ENCODE data around the gene PMAIP1.
"Not testable (repeated sequence)": the region's sequence is repeated elsewhere in the genome, so short reads cannot be mapped to it uniquely, and the experiment has no call there.

Gene PMAIP1

GRCh38 chr18:59881728-59882656 lies 17.8 kb upstream of the PMAIP1 start:
- Histone ChIP-seq H3K9ac (ENCODE audit: low read length) (no peak overlapping the region), H4K20me1 (ENCODE audit: low read depth, low read length) (no peaks in the 10 kb centered on the region), H3K4me3 (ENCODE audit: insufficient read depth, low read length, poor library complexity, severe bottlenecking) (no peak overlapping the region), H3K9me2 (replicated peaks; ENCODE audit: insufficient read depth, low read length) (no peaks in the 10 kb centered on the region), H3K9me3 (ENCODE audit: insufficient read depth, low read length) (no peaks in the 10 kb centered on the region), H3K4me2 (ENCODE audit: low read depth, low read length, poor library complexity, severe bottlenecking) (no peak overlapping the region), H3K36me3 (ENCODE audit: low read length) (no peaks in the 10 kb centered on the region), H3K27me3 (ENCODE audit: low read length) (no peaks in the 10 kb centered on the region), H3F3A (ENCODE audit: insufficient read depth) (no peaks in the 10 kb centered on the region), H2AFZ (ENCODE audit: low read depth, low read length, severe bottlenecking) (no peak overlapping the region), H3K27ac (ENCODE audit: low read depth, low read length) (no peak overlapping the region), H3K79me2 (ENCODE audit: insufficient read depth, low read length) (no peaks in the 10 kb centered on the region)
- TF ChIP-seq EZH2phosphoT487 (conservative IDR thresholded peaks at IDR 0.05; ENCODE audit: low read length) = no peak
- no peak for TF ChIP-seq CTCF (IDR thresholded peaks at IDR 0.05; ENCODE audit: insufficient read depth, low read length, poor library complexity, severe bottlenecking)

- Histone ChIP-seq H3K9ac (ENCODE audit: low read length) (no peak overlapping the region), H3K9me2 (replicated peaks; ENCODE audit: insufficient read depth, low read length) (no peaks in the 10 kb centered on the region), H3K4me3 (ENCODE audit: insufficient read depth, low read length, poor library complexity, severe bottlenecking) (no peak overlapping the region), H3K36me3 (ENCODE audit: low read length) (no peaks in the 10 kb centered on the region), H2AFZ (ENCODE audit: low read depth, low read length, severe bottlenecking) (no peak overlapping the region), H3K4me2 (ENCODE audit: low read depth, low read length, poor library complexity, severe bottlenecking) (no peak overlapping the region), H3F3A (ENCODE audit: insufficient read depth) (no peaks in the 10 kb centered on the region), H3K27me3 (ENCODE audit: low read length) (no peaks in the 10 kb centered on the region), H3K79me2 (ENCODE audit: insufficient read depth, low read length) (no peaks in the 10 kb centered on the region), H3K27ac (ENCODE audit: low read depth, low read length) (no peak overlapping the region), H3K9me3 (ENCODE audit: insufficient read depth, low read length) (no peaks in the 10 kb centered on the region), H4K20me1 (ENCODE audit: low read depth, low read length) (no peaks in the 10 kb centered on the region)
- TF ChIP-seq EZH2phosphoT487 (conservative IDR thresholded peaks at IDR 0.05; ENCODE audit: low read length) = no peak
- TF ChIP-seq CTCF (IDR thresholded peaks at IDR 0.05; ENCODE audit: insufficient read depth, low read length, poor library complexity, severe bottlenecking) = no peak
Measured at GRCh38 chr18:59884351-59884750, 15.4 kb upstream of the PMAIP1 start.

- no peak overlapping the region for H3K9ac ChIP-seq (ENCODE audit: low read length)
- no peaks in the 10 kb centered on the region for H3K9me2 ChIP-seq (replicated peaks; ENCODE audit: insufficient read depth, low read length)
- TF ChIP-seq CTCF (IDR thresholded peaks at IDR 0.05; ENCODE audit: insufficient read depth, low read length, poor library complexity, severe bottlenecking) (no peak), EZH2phosphoT487 (conservative IDR thresholded peaks at IDR 0.05; ENCODE audit: low read length) (no peak)
- no peaks in the 10 kb centered on the region for H3K79me2 ChIP-seq (ENCODE audit: insufficient read depth, low read length)
- no peak overlapping the region for H3K27ac ChIP-seq (ENCODE audit: low read depth, low read length)
- no peaks in the 10 kb centered on the region for H4K20me1 ChIP-seq (ENCODE audit: low read depth, low read length)
- H3K4me2 ChIP-seq (ENCODE audit: low read depth, low read length, poor library complexity, severe bottlenecking) = peak overlapping the region; percentile 26
- no peaks in the 10 kb centered on the region for H3K36me3 ChIP-seq (ENCODE audit: low read length)
- H3K4me3 ChIP-seq (ENCODE audit: insufficient read depth, low read length, poor library complexity, severe bottlenecking) = no peak overlapping the region
- H3K9me3 ChIP-seq (ENCODE audit: insufficient read depth, low read length) = no peaks in the 10 kb centered on the region
- H3F3A ChIP-seq (ENCODE audit: insufficient read depth) = no peaks in the 10 kb centered on the region
- H3K27me3 ChIP-seq (ENCODE audit: low read length) = no peaks in the 10 kb centered on the region
- no peak overlapping the region for H2AFZ ChIP-seq (ENCODE audit: low read depth, low read length, severe bottlenecking)
Measured at GRCh38 chr18:59885579-59886163, 14.1 kb upstream of the PMAIP1 start.

GRCh38 chr18:59886399-59886798 lies 13.4 kb upstream of the PMAIP1 start:
- not testable (repeated sequence) for H4K20me1 ChIP-seq (ENCODE audit: low read depth, low read length); H2AFZ ChIP-seq (ENCODE audit: low read depth, low read length, severe bottlenecking); H3F3A ChIP-seq (ENCODE audit: insufficient read depth); H3K27ac ChIP-seq (ENCODE audit: low read depth, low read length); H3K27me3 ChIP-seq (ENCODE audit: low read length); H3K4me3 ChIP-seq (ENCODE audit: insufficient read depth, low read length, poor library complexity, severe bottlenecking); H3K9ac ChIP-seq (ENCODE audit: low read length); H3K9me3 ChIP-seq (ENCODE audit: insufficient read depth, low read length); H3K4me2 ChIP-seq (ENCODE audit: low read depth, low read length, poor library complexity, severe bottlenecking); H3K79me2 ChIP-seq (ENCODE audit: insufficient read depth, low read length); H3K36me3 ChIP-seq (ENCODE audit: low read length); H3K9me2 ChIP-seq (replicated peaks; ENCODE audit: insufficient read depth, low read length)
